Uterus (tissue), 2 donors: ENCODE data around the gene ATRAID.

Experiments used
- POLR2A ChIP-seq, 2 donors: fragments of 450-650 bp; IDR thresholded peaks; one replicate each; pipeline ENCODE4 v1.6.1; 2016; ENCODE audit warnings: antibody characterized with exemption in 2 of 2, mild to moderate bottlenecking in 1 of 2, moderate library complexity in 1 of 2
- TF ChIP-seq, protein P1 (sequence below), 4 experiments: fragments of 200-600 bp in 2 of 4; fragments of 450-650 bp in 2 of 4; sonication (generic) in 2 of 4; IDR thresholded peaks; one replicate each; pipeline ENCODE4 v1.5.1; 2016 to 2019; ENCODE audit warnings: antibody characterized with exemption in 4 of 4, mild to moderate bottlenecking in 2 of 4, moderate library complexity in 1 of 4

DNA sequence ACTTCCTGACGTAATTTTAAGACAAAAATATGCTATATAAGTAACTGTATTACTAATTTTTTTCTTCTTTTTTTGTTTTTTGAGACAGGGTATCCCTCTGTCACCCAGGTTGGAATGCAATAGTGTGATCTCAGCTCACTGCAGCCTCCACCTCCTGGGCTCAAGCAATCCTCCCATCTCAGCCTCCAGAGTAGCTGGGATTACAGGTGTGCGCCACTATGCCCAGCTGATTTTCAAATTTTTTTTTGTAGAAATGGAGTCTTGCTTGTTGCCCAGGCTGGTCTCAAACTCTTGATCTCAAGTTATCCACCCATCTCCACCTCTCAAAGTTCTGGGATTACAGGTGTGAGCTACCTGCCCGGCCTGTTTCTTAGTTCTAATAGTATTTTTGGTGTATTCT is 33.4 kb upstream of the ATRAID start:
- no peak for TF ChIP-seq POLR2A (IDR thresholded peaks at IDR 0.05)
- TF ChIP-seq, protein P1, sequence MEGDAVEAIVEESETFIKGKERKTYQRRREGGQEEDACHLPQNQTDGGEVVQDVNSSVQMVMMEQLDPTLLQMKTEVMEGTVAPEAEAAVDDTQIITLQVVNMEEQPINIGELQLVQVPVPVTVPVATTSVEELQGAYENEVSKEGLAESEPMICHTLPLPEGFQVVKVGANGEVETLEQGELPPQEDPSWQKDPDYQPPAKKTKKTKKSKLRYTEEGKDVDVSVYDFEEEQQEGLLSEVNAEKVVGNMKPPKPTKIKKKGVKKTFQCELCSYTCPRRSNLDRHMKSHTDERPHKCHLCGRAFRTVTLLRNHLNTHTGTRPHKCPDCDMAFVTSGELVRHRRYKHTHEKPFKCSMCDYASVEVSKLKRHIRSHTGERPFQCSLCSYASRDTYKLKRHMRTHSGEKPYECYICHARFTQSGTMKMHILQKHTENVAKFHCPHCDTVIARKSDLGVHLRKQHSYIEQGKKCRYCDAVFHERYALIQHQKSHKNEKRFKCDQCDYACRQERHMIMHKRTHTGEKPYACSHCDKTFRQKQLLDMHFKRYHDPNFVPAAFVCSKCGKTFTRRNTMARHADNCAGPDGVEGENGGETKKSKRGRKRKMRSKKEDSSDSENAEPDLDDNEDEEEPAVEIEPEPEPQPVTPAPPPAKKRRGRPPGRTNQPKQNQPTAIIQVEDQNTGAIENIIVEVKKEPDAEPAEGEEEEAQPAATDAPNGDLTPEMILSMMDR (IDR thresholded peaks at IDR 0.05): no peak
